WTC11 (cell line): ENCODE results near the gene CLEC2A. TPM values are rescaled to one million over a fixed set of nuclear protein-coding genes. Genes with fewer than 3 reads are reported as not detected.

Source experiments
- ATAC-seq: fragments of 200-7000 bp; cut with Tn5 transposase; 2 replicates; pipeline ENCODE4 v1.10.0; 2021; ENCODE audit warnings: mild to moderate bottlenecking, moderate library complexity
- CTCF ChIA-PET: fragments of 300-600 bp; sonication (Branson Sonifier 250); formaldehyde crosslinking; loops from one replicate; lab custom pipeline; 2021; ENCODE audit warnings: antibody characterized with exemption; lab: Charles Lee
- POLR2A ChIA-PET: fragments of 350-600 bp; sonication (Branson Sonifier 250); formaldehyde crosslinking; loops from one replicate; lab custom pipeline; 2021; ENCODE audit warnings: antibody characterized with exemption; lab: Charles Lee
- DNase-seq: peaks from one replicate; pipeline ENCODE4 v3.0.0; 2021; ENCODE audit warnings: low spot score
- H3K27ac Mint-ChIP-seq: 2 replicates; pipeline ENCODE4 v1.8.0; 2021; ENCODE audit warnings: mixed read lengths
- H3K27me3 Mint-ChIP-seq: 2 replicates; pipeline ENCODE4 v1.8.0; 2021; ENCODE audit warnings: low read depth, mild to moderate bottlenecking, moderate library complexity, mixed read lengths
- H3K36me3 Mint-ChIP-seq: 2 replicates; pipeline ENCODE4 v1.8.0; 2021; ENCODE audit warnings: mixed read lengths
- H3K4me1 Mint-ChIP-seq: 2 replicates; pipeline ENCODE4 v1.8.0; 2022; ENCODE audit warnings: mixed read lengths
- H3K4me3 Mint-ChIP-seq: 2 replicates; pipeline ENCODE4 v1.8.0; 2021; ENCODE audit warnings: mild to moderate bottlenecking, moderate library complexity, mixed read lengths
- H3K9me3 Mint-ChIP-seq: 2 replicates; pipeline ENCODE4 v1.8.0; 2021; ENCODE audit warnings: mixed read lengths
- ESRRA ChIP-seq: sonication (generic); formaldehyde crosslinking; IDR thresholded peaks from 2 replicates; pipeline ENCODE4 v1.8.1; 2022; ENCODE audit warnings: mild to moderate bottlenecking, missing genetic modification reagents, borderline replicate concordance
- ETV6 ChIP-seq: sonication (generic); formaldehyde crosslinking; IDR thresholded peaks from 2 replicates; pipeline ENCODE4 v1.8.1; 2022; ENCODE audit warnings: mild to moderate bottlenecking, missing genetic modification reagents
- GABPB1 ChIP-seq: sonication (generic); formaldehyde crosslinking; IDR thresholded peaks from 2 replicates; pipeline ENCODE4 v1.8.1; 2023; ENCODE audit warnings: mild to moderate bottlenecking, missing genetic modification reagents
- GRHL2 ChIP-seq: fragments of 250-450 bp; sonication (Bioruptor Pico); IDR thresholded peaks from 2 replicates; pipeline ENCODE4 v1.8.0; 2022; ENCODE audit warnings: mild to moderate bottlenecking, moderate library complexity; ENCODE audit not compliant: insufficient replicate concordance, severe bottlenecking
- GTF2I ChIP-seq: fragments of 250-450 bp; sonication (Bioruptor Pico); conservative IDR thresholded peaks from 2 replicates; pipeline ENCODE4 v1.4.0; 2021; ENCODE audit warnings: mild to moderate bottlenecking
- HMGA2 ChIP-seq: fragments of 250-450 bp; sonication (Bioruptor Pico); IDR thresholded peaks from 2 replicates; pipeline ENCODE4 v1.4.0; 2021; ENCODE audit warnings: mild to moderate bottlenecking, moderate library complexity
- JAZF1 ChIP-seq: fragments of 250-450 bp; sonication (Bioruptor Pico); IDR thresholded peaks from 2 replicates; pipeline ENCODE4 v1.9.0; 2021; ENCODE audit warnings: moderate library complexity, mild to moderate bottlenecking, inconsistent platforms
- KAT7 ChIP-seq: sonication (generic); formaldehyde crosslinking; IDR thresholded peaks from 2 replicates; pipeline ENCODE4 v1.8.1; 2023; ENCODE audit warnings: missing genetic modification reagents, mild to moderate bottlenecking, borderline replicate concordance
- MAX ChIP-seq: sonication (generic); formaldehyde crosslinking; IDR thresholded peaks from 2 replicates; pipeline ENCODE4 v1.8.0; 2022; ENCODE audit warnings: mild to moderate bottlenecking, missing genetic modification reagents
- NFE2L1 ChIP-seq: sonication (generic); formaldehyde crosslinking; IDR thresholded peaks from 2 replicates; pipeline ENCODE4 v1.8.1; 2023; ENCODE audit warnings: missing genetic modification reagents
- NFYB ChIP-seq: sonication (generic); formaldehyde crosslinking; conservative IDR thresholded peaks from 2 replicates; pipeline ENCODE4 v1.8.0; 2022; ENCODE audit warnings: low read depth, missing genetic modification reagents
- NR1H2 ChIP-seq: sonication (generic); formaldehyde crosslinking; IDR thresholded peaks from 2 replicates; pipeline ENCODE4 v1.9.0; 2021; ENCODE audit warnings: mild to moderate bottlenecking, moderate library complexity, missing genetic modification reagents
- RELA ChIP-seq: sonication (generic); formaldehyde crosslinking; IDR thresholded peaks from 2 replicates; pipeline ENCODE4 v1.8.1; 2022; ENCODE audit warnings: missing genetic modification reagents, mild to moderate bottlenecking, borderline replicate concordance
- SMAD3 ChIP-seq: sonication (generic); formaldehyde crosslinking; IDR thresholded peaks from 2 replicates; pipeline ENCODE4 v1.8.0; 2022; ENCODE audit warnings: missing genetic modification reagents, mild to moderate bottlenecking, borderline replicate concordance
- SMAD4 ChIP-seq: sonication (generic); formaldehyde crosslinking; IDR thresholded peaks from 2 replicates; pipeline ENCODE4 v1.8.0; 2022; ENCODE audit warnings: mild to moderate bottlenecking, missing genetic modification reagents
- SOX15 ChIP-seq: fragments of 250-450 bp; sonication (Bioruptor Pico); IDR thresholded peaks from 2 replicates; pipeline ENCODE4 v1.9.0; 2021; ENCODE audit warnings: mild to moderate bottlenecking
- TCF7 ChIP-seq: sonication (generic); formaldehyde crosslinking; IDR thresholded peaks from 2 replicates; pipeline ENCODE4 v1.8.0; 2022; ENCODE audit warnings: mild to moderate bottlenecking, low read depth, missing genetic modification reagents, moderate library complexity
- ZNF232 ChIP-seq: sonication (generic); formaldehyde crosslinking; IDR thresholded peaks from 2 replicates; pipeline ENCODE4 v1.8.0; 2022; ENCODE audit warnings: mild to moderate bottlenecking, missing genetic modification reagents
- ZNF263 ChIP-seq: sonication (generic); formaldehyde crosslinking; IDR thresholded peaks from 2 replicates; pipeline ENCODE4 v1.8.1; 2022; ENCODE audit warnings: low read depth, mild to moderate bottlenecking, moderate library complexity, missing genetic modification reagents
- ZNF396 ChIP-seq: fragments of 250-450 bp; sonication (Bioruptor Pico); IDR thresholded peaks from 2 replicates; pipeline ENCODE4 v1.8.0; 2021; ENCODE audit warnings: mild to moderate bottlenecking, moderate library complexity, borderline replicate concordance
- ZNF416 ChIP-seq: fragments of 250-450 bp; sonication (Bioruptor Pico); IDR thresholded peaks from 2 replicates; pipeline ENCODE4 v1.9.0; 2021; ENCODE audit warnings: mild to moderate bottlenecking, inconsistent platforms
- ZNF423 ChIP-seq: fragments of 250-450 bp; sonication (Bioruptor Pico); IDR thresholded peaks from 2 replicates; pipeline ENCODE4 v2.1.2; 2022; ENCODE audit warnings: mild to moderate bottlenecking, moderate library complexity
- total RNA-seq: library from RNA; stranded (reverse); gene quantifications from 3 replicates; pipeline ENCODE4 v1.2.3, GENCODE V29; 2021
- TF ChIP-seq, protein P1 (sequence below): fragments of 250-450 bp; sonication (Bioruptor Pico); IDR thresholded peaks from 2 replicates; pipeline ENCODE4 v1.9.0; 2021; ENCODE audit warnings: mild to moderate bottlenecking
- TF ChIP-seq, protein P2 (sequence below): sonication (generic); formaldehyde crosslinking; IDR thresholded peaks from 2 replicates; pipeline ENCODE4 v1.8.1; 2023; ENCODE audit warnings: mild to moderate bottlenecking, missing genetic modification reagents, moderate library complexity
- TF ChIP-seq, protein P3 (sequence below): sonication (generic); formaldehyde crosslinking; IDR thresholded peaks from 2 replicates; pipeline ENCODE4 v1.8.0; 2023; ENCODE audit warnings: missing genetic modification reagents
- TF ChIP-seq, protein P4 (sequence below): sonication (generic); formaldehyde crosslinking; IDR thresholded peaks from 2 replicates; pipeline ENCODE4 v1.8.1; 2023; ENCODE audit warnings: mild to moderate bottlenecking, missing genetic modification reagents, borderline replicate concordance

The CLEC2A gene
- total RNA-seq, 1 experiment from 2014 or later, result 3.5 TPM

DNA sequence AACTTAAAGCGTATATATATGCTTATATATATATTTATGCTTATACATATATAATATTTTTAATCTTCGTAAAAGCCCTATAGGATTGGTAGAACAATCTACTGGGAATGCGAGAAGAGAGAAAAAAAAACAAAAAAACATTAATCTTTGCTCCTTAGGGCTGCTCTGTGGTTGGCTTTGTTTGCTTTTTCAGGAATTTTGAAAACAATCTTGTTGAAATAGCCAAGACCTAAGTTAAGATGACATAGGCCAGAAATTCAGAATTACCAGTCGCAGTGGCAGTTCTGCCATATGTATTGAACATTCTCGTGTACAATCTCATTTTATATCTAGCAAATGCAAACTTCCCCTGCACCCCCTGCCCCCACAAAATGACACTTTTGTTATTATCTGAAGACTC is 50.2 kb downstream of the CLEC2A start:
- CTCF ChIA-PET, result no interaction called here
- POLR2A ChIA-PET, result no interaction called here
- DNase-seq (no peak), ATAC-seq (no peak)
- H3K4me1 Mint-ChIP-seq, result peaks cover 15% of the 10 kb centered on the region
- H3K4me3 Mint-ChIP-seq, result no peak overlapping the region
- TF ChIP-seq MAX (CRISPR knock-in tag), result no peak
- no peak for TF ChIP-seq ZNF396 (CRISPR knock-in tag)
- TF ChIP-seq ZNF416, result no peak
- TF ChIP-seq TCF7, result no peak
- no peak for TF ChIP-seq ETV6 (CRISPR knock-in tag)
- no peak for TF ChIP-seq SMAD3 (CRISPR knock-in tag)
- TF ChIP-seq SMAD4, result no peak
- no peak for TF ChIP-seq ESRRA (CRISPR knock-in tag)
- TF ChIP-seq, protein P1, sequence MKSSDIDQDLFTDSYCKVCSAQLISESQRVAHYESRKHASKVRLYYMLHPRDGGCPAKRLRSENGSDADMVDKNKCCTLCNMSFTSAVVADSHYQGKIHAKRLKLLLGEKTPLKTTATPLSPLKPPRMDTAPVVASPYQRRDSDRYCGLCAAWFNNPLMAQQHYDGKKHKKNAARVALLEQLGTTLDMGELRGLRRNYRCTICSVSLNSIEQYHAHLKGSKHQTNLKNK (CRISPR knock-in tag), result no peak
- no peak for TF ChIP-seq NR1H2 (CRISPR knock-in tag)
- TF ChIP-seq GTF2I, result no peak
- TF ChIP-seq ZNF232, result no peak
- no peak for TF ChIP-seq KAT7 (CRISPR knock-in tag)
- TF ChIP-seq SOX15, result no peak
- no peak overlapping the region for H3K27ac Mint-ChIP-seq
- no peaks in the 10 kb centered on the region for H3K9me3 Mint-ChIP-seq
- no peaks in the 10 kb centered on the region for H3K36me3 Mint-ChIP-seq
- no peaks in the 10 kb centered on the region; the same call in 1 of the 2 replicates for H3K27me3 Mint-ChIP-seq

- H3K27me3 Mint-ChIP-seq, result no peaks in the 10 kb centered on the region; the same call in 1 of the 2 replicates
- no peak for ATAC-seq
- no peaks in the 10 kb centered on the region for H3K9me3 Mint-ChIP-seq
- peak within 1 kb of the TSS; percentile 46; the same call in 1 of the 2 replicates for H3K27ac Mint-ChIP-seq
- POLR2A ChIA-PET, result no interaction called here
- H3K4me3 Mint-ChIP-seq, result no peak within 1 kb of the TSS
- H3K4me1 Mint-ChIP-seq, result peaks cover 15% of the 10 kb centered on the region
- CTCF ChIA-PET, result no interaction called here
- H3K36me3 Mint-ChIP-seq, result no peaks in the 10 kb centered on the region
- no peak for DNase-seq
- TF ChIP-seq GRHL2 (CRISPR knock-in tag) (no peak), GTF2I (no peak), NFYB (CRISPR knock-in tag) (no peak)
- TF ChIP-seq, protein P2, sequence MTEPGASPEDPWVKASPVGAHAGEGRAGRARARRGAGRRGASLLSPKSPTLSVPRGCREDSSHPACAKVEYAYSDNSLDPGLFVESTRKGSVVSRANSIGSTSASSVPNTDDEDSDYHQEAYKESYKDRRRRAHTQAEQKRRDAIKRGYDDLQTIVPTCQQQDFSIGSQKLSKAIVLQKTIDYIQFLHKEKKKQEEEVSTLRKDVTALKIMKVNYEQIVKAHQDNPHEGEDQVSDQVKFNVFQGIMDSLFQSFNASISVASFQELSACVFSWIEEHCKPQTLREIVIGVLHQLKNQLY (CRISPR knock-in tag), result no peak
- TF ChIP-seq, protein P3, sequence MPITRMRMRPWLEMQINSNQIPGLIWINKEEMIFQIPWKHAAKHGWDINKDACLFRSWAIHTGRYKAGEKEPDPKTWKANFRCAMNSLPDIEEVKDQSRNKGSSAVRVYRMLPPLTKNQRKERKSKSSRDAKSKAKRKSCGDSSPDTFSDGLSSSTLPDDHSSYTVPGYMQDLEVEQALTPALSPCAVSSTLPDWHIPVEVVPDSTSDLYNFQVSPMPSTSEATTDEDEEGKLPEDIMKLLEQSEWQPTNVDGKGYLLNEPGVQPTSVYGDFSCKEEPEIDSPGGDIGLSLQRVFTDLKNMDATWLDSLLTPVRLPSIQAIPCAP (CRISPR knock-in tag), result no peak
Observed at GRCh38 chr12:9881246-9881645, 50.9 kb downstream of the CLEC2A start, which contains the start of gene KLRF2. Gene KLRF2, plus strand, starts transcription at chr12:9881489. Its CDS starts 107 bp downstream, at chr12:9881596.

DNA sequence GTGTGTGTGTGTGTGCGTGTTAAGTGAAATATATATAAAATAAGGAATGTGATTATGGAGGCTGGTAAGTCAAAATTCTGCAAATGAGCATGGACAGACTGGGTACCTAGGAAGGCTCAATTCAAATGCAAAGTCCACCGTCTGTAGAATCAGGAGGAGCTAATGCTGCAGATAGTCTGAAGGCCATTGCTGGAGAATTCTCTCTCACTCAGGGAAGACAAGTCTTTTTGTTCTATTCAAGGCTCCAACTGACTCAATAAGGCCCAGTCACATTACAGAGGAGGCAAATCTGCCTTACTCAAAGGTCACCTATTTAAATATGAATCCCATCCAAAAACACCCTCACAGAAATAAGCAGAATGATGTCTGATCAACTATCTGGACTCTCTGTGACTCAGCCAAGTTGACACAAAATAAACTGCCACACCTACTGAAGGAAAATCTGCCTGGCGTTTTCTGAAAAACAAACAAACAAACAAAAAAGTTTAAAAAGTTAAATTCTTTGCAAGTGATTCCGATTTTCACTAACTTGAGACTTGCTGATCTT is 51.6 kb downstream of the CLEC2A start:
- no peak for DNase-seq
- H3K27ac Mint-ChIP-seq, result peak overlapping the region; percentile 46; the same call in 1 of the 2 replicates
- no peaks in the 10 kb centered on the region for H3K36me3 Mint-ChIP-seq
- H3K4me1 Mint-ChIP-seq, result peaks cover 15% of the 10 kb centered on the region
- peak; percentile 46 for ATAC-seq
- CTCF ChIA-PET, result interaction anchor here (0.7 to 1.0 kb wide), 2 partner anchors 130 to 289 kb away, joined by 3 to 4 read pairs; no protein-coding TSS in a partner anchor
- peaks cover under 1% of the 10 kb centered on the region; the same call in 1 of the 2 replicates for H3K9me3 Mint-ChIP-seq
- POLR2A ChIA-PET, result no interaction called here
- H3K27me3 Mint-ChIP-seq, result no peaks in the 10 kb centered on the region; the same call in 1 of the 2 replicates
- H3K4me3 Mint-ChIP-seq, result no peak overlapping the region
- TF ChIP-seq NFE2L1 (CRISPR knock-in tag) (no peak), ZNF423 (CRISPR knock-in tag) (no peak), ZNF263 (CRISPR knock-in tag) (no peak), HMGA2 (no peak), SMAD3 (CRISPR knock-in tag) (no peak), JAZF1 (no peak), SOX15 (no peak), RELA (CRISPR knock-in tag) (no peak), GABPB1 (no peak)
- TF ChIP-seq, protein P3 (CRISPR knock-in tag), result no peak
- TF ChIP-seq, protein P4, sequence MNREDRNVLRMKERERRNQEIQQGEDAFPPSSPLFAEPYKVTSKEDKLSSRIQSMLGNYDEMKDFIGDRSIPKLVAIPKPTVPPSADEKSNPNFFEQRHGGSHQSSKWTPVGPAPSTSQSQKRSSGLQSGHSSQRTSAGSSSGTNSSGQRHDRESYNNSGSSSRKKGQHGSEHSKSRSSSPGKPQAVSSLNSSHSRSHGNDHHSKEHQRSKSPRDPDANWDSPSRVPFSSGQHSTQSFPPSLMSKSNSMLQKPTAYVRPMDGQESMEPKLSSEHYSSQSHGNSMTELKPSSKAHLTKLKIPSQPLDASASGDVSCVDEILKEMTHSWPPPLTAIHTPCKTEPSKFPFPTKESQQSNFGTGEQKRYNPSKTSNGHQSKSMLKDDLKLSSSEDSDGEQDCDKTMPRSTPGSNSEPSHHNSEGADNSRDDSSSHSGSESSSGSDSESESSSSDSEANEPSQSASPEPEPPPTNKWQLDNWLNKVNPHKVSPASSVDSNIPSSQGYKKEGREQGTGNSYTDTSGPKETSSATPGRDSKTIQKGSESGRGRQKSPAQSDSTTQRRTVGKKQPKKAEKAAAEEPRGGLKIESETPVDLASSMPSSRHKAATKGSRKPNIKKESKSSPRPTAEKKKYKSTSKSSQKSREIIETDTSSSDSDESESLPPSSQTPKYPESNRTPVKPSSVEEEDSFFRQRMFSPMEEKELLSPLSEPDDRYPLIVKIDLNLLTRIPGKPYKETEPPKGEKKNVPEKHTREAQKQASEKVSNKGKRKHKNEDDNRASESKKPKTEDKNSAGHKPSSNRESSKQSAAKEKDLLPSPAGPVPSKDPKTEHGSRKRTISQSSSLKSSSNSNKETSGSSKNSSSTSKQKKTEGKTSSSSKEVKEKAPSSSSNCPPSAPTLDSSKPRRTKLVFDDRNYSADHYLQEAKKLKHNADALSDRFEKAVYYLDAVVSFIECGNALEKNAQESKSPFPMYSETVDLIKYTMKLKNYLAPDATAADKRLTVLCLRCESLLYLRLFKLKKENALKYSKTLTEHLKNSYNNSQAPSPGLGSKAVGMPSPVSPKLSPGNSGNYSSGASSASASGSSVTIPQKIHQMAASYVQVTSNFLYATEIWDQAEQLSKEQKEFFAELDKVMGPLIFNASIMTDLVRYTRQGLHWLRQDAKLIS (CRISPR knock-in tag), result no peak
